Keratinocyte (primary cell): ENCODE results near the gene DRD3. TPM values are rescaled to one million over a fixed set of nuclear protein-coding genes. Genes with fewer than 3 reads are reported as not detected.
A peak's percentile ranks its signal among the peaks of the same experiment; 100 is the strongest.

ENCODE experiments used
- DNase-seq: peaks from one replicate; pipeline ENCODE4 v3.0.0-alpha.2; 2011; ENCODE audit warnings: low read depth, missing footprints, low spot score
- FAIRE-seq: peaks from 2 replicates; lab custom pipeline; 2011; peaks lifted over from hg19 to GRCh38; lab: Jason Lieb, UNC
- H2AFZ ChIP-seq: 2 replicates; pipeline ENCODE4 v1.6.0; 2012; ENCODE audit warnings: low read length, control low read depth, inconsistent platforms; ENCODE audit not compliant: control insufficient read depth
- H3K27ac ChIP-seq: 2 replicates; pipeline ENCODE4 v1.5.1; 2011; ENCODE audit warnings: low read length; ENCODE audit not compliant: control insufficient read depth, insufficient read depth
- H3K27me3 ChIP-seq: 3 replicates; pipeline ENCODE4 v1.6.0; 2011; ENCODE audit warnings: low read length; ENCODE audit not compliant: control insufficient read depth, insufficient read depth; ENCODE audit errors: extremely low read depth
- H3K36me3 ChIP-seq, 2 experiments: 2 replicates in 1 of 2; 3 replicates in 1 of 2; pipeline ENCODE4 v1.5.1; 2011; ENCODE audit warnings: low read length in 2 of 2, mild to moderate bottlenecking in 1 of 2; ENCODE audit not compliant: control insufficient read depth in 2 of 2, insufficient read depth in 2 of 2; ENCODE audit errors: extremely low read depth in 1 of 2
- H3K4me1 ChIP-seq: 3 replicates; pipeline ENCODE4 v1.5.1; 2011; ENCODE audit warnings: low read length; ENCODE audit not compliant: control insufficient read depth, insufficient read depth; ENCODE audit errors: extremely low read depth
- H3K4me2 ChIP-seq: 3 replicates; pipeline ENCODE4 v1.6.0; 2011; ENCODE audit warnings: low read depth, low read length; ENCODE audit not compliant: control insufficient read depth, insufficient read depth; ENCODE audit errors: extremely low read depth
- H3K4me3 ChIP-seq, 3 experiments: fragments of 200-600 bp in 1 of 3; sonication (generic) in 1 of 3; 2 replicates in 2 of 3; 3 replicates in 1 of 3; pipeline ENCODE4 v1.5.1; 2011 to 2016; ENCODE audit warnings: low read length in 3 of 3, mild to moderate bottlenecking in 3 of 3, control low read depth in 2 of 3, inconsistent platforms in 1 of 3, low read depth in 1 of 3, mixed read lengths in 1 of 3, mixed run types in 1 of 3, moderate library complexity in 1 of 3; ENCODE audit not compliant: control insufficient read depth in 2 of 3, insufficient read depth in 2 of 3; ENCODE audit errors: extremely low read depth in 1 of 3
- H3K79me2 ChIP-seq: 2 replicates; pipeline ENCODE4 v1.6.0; 2012; ENCODE audit warnings: low read length; ENCODE audit not compliant: control insufficient read depth, insufficient read depth
- H3K9ac ChIP-seq: 3 replicates; pipeline ENCODE4 v1.6.0; 2011; ENCODE audit warnings: low read length; ENCODE audit not compliant: control insufficient read depth, insufficient read depth; ENCODE audit errors: extremely low read depth
- H3K9me1 ChIP-seq: 3 replicates; pipeline ENCODE4 v1.6.0; 2011; ENCODE audit warnings: low read length; ENCODE audit not compliant: control insufficient read depth, insufficient read depth; ENCODE audit errors: extremely low read depth
- H3K9me3 ChIP-seq: 2 replicates; pipeline ENCODE4 v1.5.1; 2012; ENCODE audit warnings: low read depth, low read length; ENCODE audit not compliant: control insufficient read depth
- H4K20me1 ChIP-seq: 3 replicates; pipeline ENCODE4 v1.6.0; 2011; ENCODE audit warnings: low read length; ENCODE audit not compliant: control insufficient read depth, insufficient read depth; ENCODE audit errors: extremely low read depth
- CTCF ChIP-seq, 3 experiments: IDR thresholded peaks in 1 of 3; conservative IDR thresholded peaks in 1 of 3; optimal IDR thresholded peaks in 1 of 3; 2 replicates in 2 of 3; 3 replicates in 1 of 3; pipeline versions ENCODE3 to v1.5.1; 2011; ENCODE audit warnings: low read length in 3 of 3, mild to moderate bottlenecking in 3 of 3, moderate library complexity in 2 of 3, control low read depth in 1 of 3, inconsistent platforms in 1 of 3; ENCODE audit not compliant: insufficient read depth in 2 of 3; ENCODE audit errors: extremely low read depth in 1 of 3
- EZH2 ChIP-seq: IDR thresholded peaks from one replicate; pipeline ENCODE4 v1.6.1; 2012; ENCODE audit warnings: inconsistent platforms, mild to moderate bottlenecking, low read length, moderate library complexity
- dilution Hi-C: fragments of 300-500 bp; cut with MboI; formaldehyde crosslinking; loops from one replicate; pipeline ENCODE4 v1.7.0; 2020; ENCODE audit warnings: low sequenced_read_pairs; ENCODE audit not compliant: extremely low pct_ligation_motif_present
- polyA plus RNA-seq, 5 experiments: library from polyadenylated mRNA; depleted of rRNA in 3 of 5; stranded (reverse) in 3 of 5; stranded (forward) in 1 of 5; unstranded in 1 of 5; fragments of >200 nt; gene quantifications; 1 replicate in 1 of 5; 2 replicates in 3 of 5; 3 replicates in 1 of 5; pipeline versions ENCODE4 v1.2.1 to v1.2.3, GENCODE V29; 2011 to 2012; ENCODE audit warnings: missing spikeins in 2 of 5, low read depth in 1 of 5, low replicate concordance in 1 of 5

Gene DRD3
- polyA plus RNA-seq, 1 donor (not counting 4 experiments of a cell fraction or from before 2014, with no cell fraction given): not detected

- DNase-seq (no peak), FAIRE-seq (no peak)
- H3K9ac ChIP-seq: no peak overlapping the region
- no peaks in the 10 kb centered on the region for H4K20me1 ChIP-seq
- H3K4me3 ChIP-seq: no peak overlapping the region
- H3K79me2 ChIP-seq: no peaks in the 10 kb centered on the region
- dilution Hi-C loops: no loop called here
- no peak overlapping the region for H2AFZ ChIP-seq
- no peaks in the 10 kb centered on the region for H3K9me3 ChIP-seq
- peaks cover 9% of the 10 kb centered on the region for H3K4me1 ChIP-seq
- H3K4me2 ChIP-seq: no peak overlapping the region
- no peaks in the 10 kb centered on the region for H3K9me1 ChIP-seq
- H3K36me3 ChIP-seq: no peaks in the 10 kb centered on the region
- TF ChIP-seq EZH2: no peak
- no peak for TF ChIP-seq CTCF (optimal IDR thresholded peaks at IDR 0.05 in 1 of 3, IDR thresholded peaks at IDR 0.05 in 1 of 3, conservative IDR thresholded peaks at IDR 0.05 in 1 of 3; ENCODE audit: extremely low read depth in 1 of 3, insufficient read depth in 2 of 3, low read length in 3 of 3)
- peaks cover 12% of the 10 kb centered on the region for H3K27me3 ChIP-seq
- H3K27ac ChIP-seq: no peak overlapping the region
These were observed 24.5 kb downstream of the DRD3 start for GRCh38 chr3:114154321-114154821.

- Histone ChIP-seq H3K27ac (no peak overlapping the region), H3K9ac (peak overlapping the region; percentile 3), H3K36me3 (no peaks in the 10 kb centered on the region), H3K4me2 (peak overlapping the region; percentile 81), H3K4me1 (peaks cover 9% of the 10 kb centered on the region), H4K20me1 (no peaks in the 10 kb centered on the region), H3K9me3 (no peaks in the 10 kb centered on the region), H3K9me1 (no peaks in the 10 kb centered on the region), H3K79me2 (no peaks in the 10 kb centered on the region), H3K4me3 (peak overlapping the region; percentile 35 to 60 (median 48)), H2AFZ (peak overlapping the region; percentile 71), H3K27me3 (peaks cover 12% of the 10 kb centered on the region)
- no peak for TF ChIP-seq EZH2
- TF ChIP-seq CTCF (optimal IDR thresholded peaks at IDR 0.05 in 1 of 3, IDR thresholded peaks at IDR 0.05 in 1 of 3, conservative IDR thresholded peaks at IDR 0.05 in 1 of 3; ENCODE audit: extremely low read depth in 1 of 3, insufficient read depth in 2 of 3, low read length in 3 of 3): peak; percentile 86 to 89 (median 87)
- dilution Hi-C loops: no loop called here
- FAIRE-seq (peak; percentile 59), DNase-seq (peak; percentile 17)
These were observed 26.2 kb downstream of the DRD3 start for GRCh38 chr3:114152519-114153151.
